ENCODE data around the gene CLDN14. TPM values are rescaled to one million over a fixed set of nuclear protein-coding genes. Genes with fewer than 3 reads are reported as not detected.

CLDN14 gene
- total RNA-seq, 2 donors from 2014 or later, result 0.17 TPM; not detected in 1

DNA sequence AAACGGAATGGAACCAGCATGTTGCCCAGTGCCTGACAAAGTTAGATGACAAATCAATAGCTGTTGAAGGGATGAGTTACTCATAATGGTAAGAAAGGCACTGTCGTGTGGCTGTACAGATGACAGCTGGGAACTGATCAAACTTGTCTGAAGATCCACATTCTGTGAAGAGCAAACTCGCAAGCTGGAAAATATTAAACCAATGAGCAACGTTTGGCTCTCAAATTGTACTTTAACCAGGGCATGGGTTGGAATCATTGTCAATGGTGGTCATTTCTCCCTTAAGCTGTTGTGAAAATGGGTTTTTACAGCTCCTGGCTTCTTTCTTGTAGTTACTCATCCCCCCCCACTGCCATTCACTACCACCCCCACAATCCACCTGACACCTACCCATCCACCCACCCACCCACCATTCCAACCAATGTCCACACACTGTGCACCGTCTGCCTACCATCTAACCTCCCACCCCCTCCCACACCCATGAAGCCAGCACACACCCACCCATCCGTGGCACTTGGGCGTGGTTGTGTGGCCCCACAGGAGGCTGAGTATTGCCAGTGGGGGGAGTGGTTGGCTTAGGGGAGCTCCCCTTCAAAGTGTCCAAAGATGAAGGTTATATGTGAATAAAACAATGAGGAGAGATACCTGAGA, 46.7 kb downstream of the CLDN14 start:
- TF ChIP-seq, protein P1, sequence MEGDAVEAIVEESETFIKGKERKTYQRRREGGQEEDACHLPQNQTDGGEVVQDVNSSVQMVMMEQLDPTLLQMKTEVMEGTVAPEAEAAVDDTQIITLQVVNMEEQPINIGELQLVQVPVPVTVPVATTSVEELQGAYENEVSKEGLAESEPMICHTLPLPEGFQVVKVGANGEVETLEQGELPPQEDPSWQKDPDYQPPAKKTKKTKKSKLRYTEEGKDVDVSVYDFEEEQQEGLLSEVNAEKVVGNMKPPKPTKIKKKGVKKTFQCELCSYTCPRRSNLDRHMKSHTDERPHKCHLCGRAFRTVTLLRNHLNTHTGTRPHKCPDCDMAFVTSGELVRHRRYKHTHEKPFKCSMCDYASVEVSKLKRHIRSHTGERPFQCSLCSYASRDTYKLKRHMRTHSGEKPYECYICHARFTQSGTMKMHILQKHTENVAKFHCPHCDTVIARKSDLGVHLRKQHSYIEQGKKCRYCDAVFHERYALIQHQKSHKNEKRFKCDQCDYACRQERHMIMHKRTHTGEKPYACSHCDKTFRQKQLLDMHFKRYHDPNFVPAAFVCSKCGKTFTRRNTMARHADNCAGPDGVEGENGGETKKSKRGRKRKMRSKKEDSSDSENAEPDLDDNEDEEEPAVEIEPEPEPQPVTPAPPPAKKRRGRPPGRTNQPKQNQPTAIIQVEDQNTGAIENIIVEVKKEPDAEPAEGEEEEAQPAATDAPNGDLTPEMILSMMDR (IDR thresholded peaks at IDR 0.05), result no peak
- intact Hi-C loops (cut with DNase I), result no loop called here
- H3K4me1 ChIP-seq, result no peaks in the 10 kb centered on the region
- H3K27ac ChIP-seq, result no peak overlapping the region
- no peaks in the 10 kb centered on the region for H3K9me3 ChIP-seq
- no peaks in the 10 kb centered on the region for H3K36me3 ChIP-seq
- H3K9ac ChIP-seq (ENCODE audit: low read depth in 2 of 2, low read length in 2 of 2), result no peak overlapping the region
- H3K4me3 ChIP-seq, result no peak overlapping the region
- no peaks in the 10 kb centered on the region for H3K27me3 ChIP-seq
- no peak for DNase-seq

DNA sequence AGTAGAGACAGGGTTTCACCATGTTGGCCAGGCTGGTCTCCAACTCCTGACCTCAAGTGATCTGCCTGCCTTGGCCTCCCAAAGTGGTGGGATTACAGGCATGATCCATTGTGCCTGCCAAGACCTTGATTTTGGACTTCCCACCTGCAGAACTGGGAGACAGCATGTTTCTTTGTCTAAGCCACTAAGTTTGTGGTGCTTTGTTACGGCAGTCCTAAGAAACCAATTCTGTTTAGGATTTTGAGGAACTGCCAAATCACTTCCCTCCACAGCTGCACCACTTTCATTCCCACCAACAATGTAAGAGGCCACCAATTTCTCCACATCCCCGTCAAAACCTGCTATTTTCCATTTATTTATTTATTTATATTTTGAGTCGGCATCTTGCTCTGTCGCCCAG, 48.7 kb downstream of the CLDN14 start:
- H3K27ac ChIP-seq, result no peak overlapping the region
- no peak for DNase-seq
- H3K4me1 ChIP-seq, result no peaks in the 10 kb centered on the region
- no peaks in the 10 kb centered on the region for H3K27me3 ChIP-seq
- no peaks in the 10 kb centered on the region for H3K9me3 ChIP-seq
- TF ChIP-seq, protein P1 (IDR thresholded peaks at IDR 0.05), result no peak
- H3K4me3 ChIP-seq, result no peak overlapping the region
- no peak overlapping the region for H3K9ac ChIP-seq (ENCODE audit: low read depth in 2 of 2, low read length in 2 of 2)
- intact Hi-C loops (cut with DNase I), result no loop called here
- no peaks in the 10 kb centered on the region for H3K36me3 ChIP-seq

DNA sequence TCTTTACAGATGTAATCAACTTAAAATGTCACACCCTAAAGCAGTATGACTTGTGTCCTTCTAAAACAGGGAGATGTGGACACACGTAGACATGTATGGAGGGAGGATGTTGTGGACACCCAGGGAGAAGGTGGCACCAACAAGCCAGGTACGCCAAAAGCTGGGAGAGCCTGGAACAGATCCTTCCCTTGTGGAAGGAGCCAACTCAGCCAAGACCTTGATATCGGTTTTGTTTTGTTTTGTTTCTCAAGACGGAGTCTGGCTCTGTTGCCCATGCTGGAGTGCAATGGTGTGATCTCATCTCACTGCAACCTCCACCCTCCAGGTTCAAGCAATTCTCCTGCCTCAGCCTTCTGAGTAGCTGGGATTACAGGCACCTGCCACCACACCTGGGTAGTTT, 49.1 kb downstream of the CLDN14 start:
- H3K4me1 ChIP-seq, result no peaks in the 10 kb centered on the region
- no peaks in the 10 kb centered on the region for H3K36me3 ChIP-seq
- no peaks in the 10 kb centered on the region for H3K9me3 ChIP-seq
- DNase-seq, result no peak
- H3K9ac ChIP-seq (ENCODE audit: low read depth in 2 of 2, low read length in 2 of 2), result no peak overlapping the region
- intact Hi-C loops (cut with DNase I), result no loop called here
- TF ChIP-seq, protein P1 (IDR thresholded peaks at IDR 0.05), result no peak
- H3K27ac ChIP-seq, result no peak overlapping the region
- H3K4me3 ChIP-seq, result no peak overlapping the region
- no peaks in the 10 kb centered on the region for H3K27me3 ChIP-seq

DNA sequence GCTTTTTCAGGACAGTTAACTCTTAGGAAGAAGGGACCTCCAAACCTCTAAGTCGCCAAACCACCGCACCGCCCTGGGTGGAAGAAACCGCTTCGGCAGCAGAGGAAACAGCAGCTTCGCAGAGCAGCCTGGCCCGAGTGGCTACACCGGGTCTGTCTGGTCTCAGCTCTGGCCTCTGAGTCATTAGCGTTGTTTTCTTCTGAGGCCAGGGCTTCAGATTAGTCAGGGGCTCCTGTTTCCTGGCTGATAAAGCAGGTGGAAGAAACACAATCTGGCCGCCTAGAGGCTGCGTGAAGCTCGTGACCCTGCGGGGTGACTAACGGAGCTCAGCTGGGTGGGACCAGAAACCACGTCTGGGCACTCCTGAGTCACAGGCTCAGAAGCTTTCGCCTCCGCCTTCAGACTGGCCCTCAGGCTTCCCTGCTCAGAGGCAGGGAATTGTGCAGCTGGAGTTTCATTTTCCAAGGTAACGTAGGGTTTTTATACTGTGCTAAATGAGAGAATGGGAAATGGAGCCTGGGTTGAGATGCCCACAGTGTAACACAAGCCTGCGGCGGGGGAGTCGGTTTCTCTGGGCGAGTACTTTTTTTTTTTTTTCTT, 49.9 kb downstream of the CLDN14 start:
- Histone ChIP-seq H3K4me3 (no peak overlapping the region), H3K27me3 (no peaks in the 10 kb centered on the region), H3K9me3 (no peaks in the 10 kb centered on the region), H3K4me1 (no peaks in the 10 kb centered on the region), H3K9ac (ENCODE audit: low read depth in 2 of 2, low read length in 2 of 2) (peak overlapping the region in 1 of 2 donors; percentile 2), H3K36me3 (no peaks in the 10 kb centered on the region), H3K27ac (no peak overlapping the region)
- intact Hi-C loops (cut with DNase I), result loop anchor here (10.0 kb wide), 1 partner anchor 495 kb away; no protein-coding TSS in a partner anchor
- TF ChIP-seq, protein P1 (IDR thresholded peaks at IDR 0.05), result no peak
- DNase-seq, result peak; percentile 32

DNA sequence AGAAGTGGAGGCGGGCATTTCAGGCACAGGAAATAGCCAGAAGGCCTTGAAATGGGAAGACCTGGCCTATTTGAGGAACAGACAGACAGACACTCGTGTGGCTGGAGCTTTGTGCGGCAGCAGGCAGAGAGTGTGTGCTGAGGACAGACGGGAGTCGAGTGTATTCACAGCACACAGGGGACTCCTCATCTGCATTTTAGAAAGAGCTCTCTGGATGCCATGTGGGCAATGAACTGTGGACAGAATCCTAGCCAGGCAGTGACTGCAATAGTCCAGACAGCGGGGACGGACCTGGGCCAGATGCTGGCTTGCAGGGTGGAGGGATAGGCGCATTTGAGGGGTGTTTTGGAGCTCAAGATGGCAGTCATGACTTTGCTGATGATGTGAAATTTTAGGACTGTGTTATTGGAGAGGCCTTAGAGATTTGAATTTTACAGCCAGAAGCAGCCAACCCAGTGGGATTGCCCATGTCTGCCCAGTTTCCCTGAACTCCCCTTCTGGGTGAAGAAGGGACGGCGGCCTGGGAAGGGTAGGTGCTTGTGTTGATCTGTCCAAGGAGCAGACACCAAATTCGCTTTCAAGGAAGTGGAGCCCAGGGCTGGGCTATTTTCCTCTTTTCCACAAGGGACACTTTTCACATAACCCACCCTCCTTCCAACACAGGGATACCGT, 51.0 kb downstream of the CLDN14 start:
- no peak for DNase-seq

More for the DNA sequence above, 51.0 kb downstream of the CLDN14 start:
- no peak overlapping the region for H3K27ac ChIP-seq
- intact Hi-C loops (cut with DNase I), result loop anchor here (10.0 kb wide), 1 partner anchor 496 kb away; no protein-coding TSS in a partner anchor
- no peak overlapping the region for H3K4me3 ChIP-seq
- TF ChIP-seq, protein P1 (IDR thresholded peaks at IDR 0.05), result no peak
- H3K9me3 ChIP-seq, result no peaks in the 10 kb centered on the region
- no peaks in the 10 kb centered on the region for H3K4me1 ChIP-seq
- no peaks in the 10 kb centered on the region for H3K36me3 ChIP-seq
- H3K9ac ChIP-seq (ENCODE audit: low read depth in 2 of 2, low read length in 2 of 2), result no peak overlapping the region
- H3K27me3 ChIP-seq, result no peaks in the 10 kb centered on the region

All from colonic mucosa (tissue), 4 donors.